IPS-15b (cell line): ENCODE results near the gene TNS3.

ENCODE experiments used
- H3K27me3 ChIP-seq: one replicate; pipeline ENCODE4 v1.6.1; 2013; ENCODE audit warnings: low read length; ENCODE audit not compliant: control insufficient read depth, insufficient read depth
- H3K36me3 ChIP-seq: one replicate; pipeline ENCODE4 v1.6.1; 2013; ENCODE audit warnings: low read length; ENCODE audit not compliant: control insufficient read depth, insufficient read depth
- H3K4me1 ChIP-seq: one replicate; pipeline ENCODE4 v1.6.1; 2013; ENCODE audit warnings: mild to moderate bottlenecking, low read length; ENCODE audit not compliant: control insufficient read depth, insufficient read depth
- H3K4me3 ChIP-seq: one replicate; pipeline ENCODE4 v1.5.1; 2013; ENCODE audit warnings: low read depth, low read length
- H3K9ac ChIP-seq: one replicate; pipeline ENCODE4 v1.6.1; 2013; ENCODE audit warnings: low read depth, mild to moderate bottlenecking, low read length
- H3K9me3 ChIP-seq: one replicate; pipeline ENCODE4 v1.6.1; 2013; ENCODE audit warnings: mild to moderate bottlenecking, low read length; ENCODE audit not compliant: control insufficient read depth, insufficient read depth

TNS3 gene

GRCh38 chr7:47496666-47497065 lies 85.2 kb downstream of the TNS3 start:
- Histone ChIP-seq H3K9me3 (no peaks in the 10 kb centered on the region), H3K36me3 (no peaks in the 10 kb centered on the region), H3K27me3 (no peaks in the 10 kb centered on the region), H3K4me1 (peaks cover 17% of the 10 kb centered on the region), H3K4me3 (no peak overlapping the region), H3K9ac (no peak overlapping the region)

- H3K4me1 ChIP-seq = peaks cover 17% of the 10 kb centered on the region
- H3K4me3 ChIP-seq = no peak overlapping the region
Observed at GRCh38 chr7:47496056-47496665, 85.8 kb downstream of the TNS3 start.

GRCh38 chr7:47493976-47494911 lies 87.7 kb downstream of the TNS3 start:
- Histone ChIP-seq H3K9ac (no peak overlapping the region), H3K4me3 (no peak overlapping the region), H3K36me3 (no peaks in the 10 kb centered on the region), H3K27me3 (no peaks in the 10 kb centered on the region), H3K9me3 (no peaks in the 10 kb centered on the region), H3K4me1 (peaks cover 17% of the 10 kb centered on the region)

More at GRCh38 chr7:47496056-47496665, 85.8 kb downstream of the TNS3 start:
- H3K36me3 ChIP-seq = no peaks in the 10 kb centered on the region
- H3K27me3 ChIP-seq = no peaks in the 10 kb centered on the region
- H3K9ac ChIP-seq = peak overlapping the region; percentile 3
- H3K9me3 ChIP-seq = no peaks in the 10 kb centered on the region

GRCh38 chr7:47492716-47493325 lies 89.1 kb downstream of the TNS3 start:
- Histone ChIP-seq H3K9ac (no peak overlapping the region), H3K9me3 (no peaks in the 10 kb centered on the region), H3K4me3 (no peak overlapping the region), H3K36me3 (no peaks in the 10 kb centered on the region), H3K4me1 (peaks cover 27% of the 10 kb centered on the region), H3K27me3 (no peaks in the 10 kb centered on the region)

- H3K4me3 ChIP-seq = no peak overlapping the region
- peaks cover 34% of the 10 kb centered on the region for H3K4me1 ChIP-seq
- no peak overlapping the region for H3K9ac ChIP-seq
- H3K9me3 ChIP-seq = no peaks in the 10 kb centered on the region
- no peaks in the 10 kb centered on the region for H3K27me3 ChIP-seq
- H3K36me3 ChIP-seq = no peaks in the 10 kb centered on the region
Observed at GRCh38 chr7:47490501-47491265, 91.2 kb downstream of the TNS3 start.

- Histone ChIP-seq H3K9ac (no peak overlapping the region), H3K36me3 (no peaks in the 10 kb centered on the region), H3K4me1 (peaks cover 30% of the 10 kb centered on the region), H3K27me3 (no peaks in the 10 kb centered on the region), H3K9me3 (no peaks in the 10 kb centered on the region), H3K4me3 (no peak overlapping the region)
Observed at GRCh38 chr7:47489624-47490023, 92.3 kb downstream of the TNS3 start.

- H3K27me3 ChIP-seq = no peaks in the 10 kb centered on the region
- H3K9ac ChIP-seq = no peak overlapping the region
- H3K4me1 ChIP-seq = peaks cover 23% of the 10 kb centered on the region
- no peak overlapping the region for H3K4me3 ChIP-seq
- no peaks in the 10 kb centered on the region for H3K9me3 ChIP-seq
- H3K36me3 ChIP-seq = no peaks in the 10 kb centered on the region
Observed at GRCh38 chr7:47488969-47489342, 93.0 kb downstream of the TNS3 start.

GRCh38 chr7:47488201-47488968 lies 93.5 kb downstream of the TNS3 start:
- Histone ChIP-seq H3K9me3 (no peaks in the 10 kb centered on the region), H3K4me1 (peaks cover 22% of the 10 kb centered on the region), H3K36me3 (no peaks in the 10 kb centered on the region), H3K4me3 (no peak overlapping the region), H3K27me3 (peaks cover 3% of the 10 kb centered on the region), H3K9ac (peak overlapping the region; percentile 24)

GRCh38 chr7:47485640-47486435 lies 96.1 kb downstream of the TNS3 start:
- Histone ChIP-seq H3K4me1 (peaks cover 26% of the 10 kb centered on the region), H3K36me3 (no peaks in the 10 kb centered on the region), H3K9ac (no peak overlapping the region)

GRCh38 chr7:47484923-47485639 lies 96.8 kb downstream of the TNS3 start:
- Histone ChIP-seq H3K9me3 (no peaks in the 10 kb centered on the region), H3K9ac (no peak overlapping the region), H3K4me3 (no peak overlapping the region), H3K36me3 (no peaks in the 10 kb centered on the region), H3K27me3 (peaks cover 22% of the 10 kb centered on the region), H3K4me1 (peaks cover 28% of the 10 kb centered on the region)

More at GRCh38 chr7:47485640-47486435, 96.1 kb downstream of the TNS3 start:
- Histone ChIP-seq H3K9me3 (no peaks in the 10 kb centered on the region), H3K4me3 (no peak overlapping the region), H3K27me3 (peaks cover 22% of the 10 kb centered on the region)
